22Rv1 (cell line): ENCODE results near the gene PRUNE2.

Experiments
- H3K27ac ChIP-seq: fragments of 450-650 bp; 2 replicates; pipeline ENCODE4 v1.5.1; 2017
- CTCF ChIP-seq: fragments of 450-650 bp; IDR thresholded peaks from 2 replicates; pipeline ENCODE4 v1.5.1; 2017; ENCODE audit warnings: mild to moderate bottlenecking
- ZFX ChIP-seq: fragments of 450-650 bp; IDR thresholded peaks from 2 replicates; pipeline ENCODE4 v1.6.1; 2017; ENCODE audit warnings: antibody characterized with exemption, borderline replicate concordance

Gene PRUNE2

GRCh38 chr9:76573408-76573807 lies 332.5 kb downstream of the PRUNE2 start:
- TF ChIP-seq ZFX (no peak), CTCF (no peak)
- no peak overlapping the region for H3K27ac ChIP-seq

- H3K27ac ChIP-seq = no peak overlapping the region
- TF ChIP-seq ZFX = no peak
- no peak for TF ChIP-seq CTCF
Measured at GRCh38 chr9:76572151-76572550, 333.8 kb downstream of the PRUNE2 start.

GRCh38 chr9:76571743-76572146 lies 334.2 kb downstream of the PRUNE2 start:
- no peak overlapping the region for H3K27ac ChIP-seq
- no peak for TF ChIP-seq ZFX
- no peak for TF ChIP-seq CTCF

- TF ChIP-seq ZFX (no peak), CTCF (no peak)
- H3K27ac ChIP-seq = no peak overlapping the region
Measured at GRCh38 chr9:76571288-76571687, 334.6 kb downstream of the PRUNE2 start.

GRCh38 chr9:76570826-76571225 lies 335.1 kb downstream of the PRUNE2 start:
- H3K27ac ChIP-seq = no peak overlapping the region
- TF ChIP-seq ZFX = no peak
- TF ChIP-seq CTCF = no peak

GRCh38 chr9:76567086-76567485 lies 338.8 kb downstream of the PRUNE2 start:
- TF ChIP-seq ZFX = no peak
- no peak for TF ChIP-seq CTCF
- no peak overlapping the region for H3K27ac ChIP-seq

- no peak overlapping the region for H3K27ac ChIP-seq
- TF ChIP-seq CTCF = no peak
- TF ChIP-seq ZFX = no peak
Measured at GRCh38 chr9:76564297-76564696, 341.6 kb downstream of the PRUNE2 start.
